K562 (cell line): ENCODE results near the gene PLA2R1. TPM values are rescaled to one million over a fixed set of nuclear protein-coding genes. Genes with fewer than 3 reads are reported as not detected.

ENCODE experiments used
- ATAC-seq: fragments of 200-7000 bp; cut with Tn5 transposase; 3 replicates; pipeline ENCODE4 v1.9.1; 2020; ENCODE audit warnings: moderate library complexity
- BruUV-seq: library from RNA; stranded (reverse); fragments of 400-500 nt; replicated peaks from 2 replicates; lab custom pipeline; 2021; lab: Mats Ljungman, UMichigan
- CTCF ChIA-PET: fragments of 300-600 bp; formaldehyde crosslinking; extraction: SDS; loops from one replicate; lab custom pipeline; 2021; ENCODE audit warnings: low intra/inter-chr PET ratio; lab: Yijun Ruan, JAX
- POLR2A ChIA-PET: fragments of 300-600, 350-650 bp; sonication (Branson Sonifier 250); formaldehyde crosslinking; extraction: SDS; loops from one replicate; lab custom pipeline; 2021; ENCODE audit warnings: antibody characterized with exemption, inconsistent platforms; lab: Yijun Ruan, JAX
- DNase-seq, 4 experiments: peaks; one replicate each; pipeline versions ENCODE4 v3.0.0 to v3.0.0-alpha.2; 2011 to 2018; ENCODE audit warnings: low spot score in 3 of 4, mixed read lengths in 3 of 4; ENCODE audit errors: extremely low read depth in 1 of 4
- FAIRE-seq: peaks from 2 replicates; lab custom pipeline; 2011; peaks lifted over from hg19 to GRCh38; lab: Jason Lieb, UNC
- H2AFZ ChIP-seq: 2 replicates; pipeline ENCODE4 v1.6.0; 2011; ENCODE audit warnings: low read depth, low read length, control low read depth, inconsistent platforms
- H3K27ac ChIP-seq: fragments of 200-600 bp; 3 replicates; pipeline ENCODE4 v1.8.0; 2011; ENCODE audit warnings: low read depth, mild to moderate bottlenecking, control low read depth, inconsistent platforms, low read length, moderate library complexity, mixed read lengths; ENCODE audit errors: extremely low read depth
- H3K27me3 ChIP-seq, 2 experiments: fragments of 300-600 bp in 1 of 2; 2 replicates in 1 of 2; 3 replicates in 1 of 2; pipeline versions ENCODE4 v1.6.0 to v1.8.0; 2011; ENCODE audit warnings: inconsistent platforms in 2 of 2, low read length in 2 of 2, mild to moderate bottlenecking in 1 of 2, mixed read lengths in 1 of 2, moderate library complexity in 1 of 2; ENCODE audit not compliant: control insufficient read depth in 2 of 2, insufficient read depth in 2 of 2
- H3K36me3 ChIP-seq: fragments of 300-600 bp; 3 replicates; pipeline ENCODE4 v1.8.0; 2011; ENCODE audit warnings: mild to moderate bottlenecking, low read length, inconsistent platforms; ENCODE audit not compliant: control insufficient read depth, insufficient read depth
- H3K4me1 ChIP-seq, 2 experiments: fragments of 200-600 bp in 1 of 2; replicated peaks in 1 of 2; 2 replicates in 1 of 2; 3 replicates in 1 of 2; pipeline versions ENCODE4 v1.5.1 to v1.8.0; 2011; ENCODE audit warnings: inconsistent platforms in 2 of 2, low read length in 2 of 2, mild to moderate bottlenecking in 1 of 2, mixed read lengths in 1 of 2, moderate library complexity in 1 of 2; ENCODE audit not compliant: control insufficient read depth in 2 of 2, insufficient read depth in 2 of 2
- H3K4me2 ChIP-seq: 2 replicates; pipeline ENCODE4 v1.6.1; 2011; ENCODE audit warnings: low read length, control low read depth, inconsistent platforms, mixed read lengths; ENCODE audit not compliant: insufficient read depth
- H3K4me3 ChIP-seq: fragments of 200-600 bp; sonication (generic), shearing (Covaris generic); 2 replicates; pipeline ENCODE4 v1.5.1; 2016; ENCODE audit warnings: control low read depth, inconsistent platforms
- H3K79me2 ChIP-seq: fragments of 200-600 bp; 3 replicates; pipeline ENCODE4 v1.8.0; 2011; ENCODE audit warnings: low read length, inconsistent platforms; ENCODE audit not compliant: control insufficient read depth, insufficient read depth
- H3K9ac ChIP-seq, 2 experiments: 2 replicates each; pipeline versions ENCODE4 v1.6.0 to v1.6.1; 2011; ENCODE audit warnings: low read depth in 2 of 2, low read length in 2 of 2, control low read depth in 1 of 2, inconsistent platforms in 1 of 2, mild to moderate bottlenecking in 1 of 2, mixed read lengths in 1 of 2; ENCODE audit not compliant: insufficient read depth in 1 of 2
- H3K9me1 ChIP-seq: one replicate; pipeline ENCODE4 v1.6.0; 2011; ENCODE audit warnings: inconsistent platforms, mild to moderate bottlenecking, low read length, moderate library complexity; ENCODE audit not compliant: control insufficient read depth, insufficient read depth
- H3K9me3 ChIP-seq: replicated peaks from 2 replicates; pipeline ENCODE4 v1.5.1; 2011; ENCODE audit warnings: low read depth, low read length, inconsistent platforms; ENCODE audit not compliant: control insufficient read depth, insufficient read depth
- H4K20me1 ChIP-seq: replicated peaks from 2 replicates; pipeline ENCODE4 v1.6.1; 2011; ENCODE audit warnings: low read length, inconsistent platforms, mixed read lengths; ENCODE audit not compliant: control insufficient read depth, insufficient read depth
- ARHGAP35 ChIP-seq: fragments of 450-650 bp; IDR thresholded peaks from 2 replicates; pipeline ENCODE4 v1.6.1; 2018; ENCODE audit not compliant: partially characterized antibody
- EP300 ChIP-seq: IDR thresholded peaks from 2 replicates; pipeline ENCODE4 v1.6.1; 2012; ENCODE audit warnings: low read length, improper control_type of control experiment
- FOXA1 ChIP-seq: fragments of 450-650 bp; IDR thresholded peaks from 2 replicates; pipeline ENCODE4 v1.6.1; 2016; ENCODE audit warnings: mild to moderate bottlenecking, borderline replicate concordance
- NCOA1 ChIP-seq: fragments of 450-650 bp; IDR thresholded peaks from 2 replicates; pipeline ENCODE4 v1.6.1; 2016; ENCODE audit warnings: low read depth
- RBM34 ChIP-seq: fragments of 200-400 bp; formaldehyde crosslinking; IDR thresholded peaks from 2 replicates; pipeline ENCODE4 v1.6.1; 2018; ENCODE audit warnings: low read length, borderline replicate concordance; ENCODE audit not compliant: insufficient read depth
- RBM39 ChIP-seq: fragments of 200-400 bp; formaldehyde crosslinking; optimal IDR thresholded peaks from 2 replicates; pipeline ENCODE3; 2018; ENCODE audit warnings: low read depth, low read length
- WGBS: fragments of 100-300 bp; shearing (Covaris generic); methylation state at CpG from one replicate; pipeline ENCODE4 v1.1.6; 2016; ENCODE audit warnings: low coverage, mixed read lengths; ENCODE audit not compliant: insufficient coverage; ENCODE audit errors: missing lambda C conversion rate; 5-methylcytosine and 5-hydroxymethylcytosine counted together
- in situ Hi-C: fragments of 300-500 bp; cut with MboI; formaldehyde crosslinking; loops from 4 replicates; pipeline ENCODE4 v1.15.0; 2018; ENCODE audit warnings: inconsistent platforms, mixed read lengths
- intact Hi-C: fragments of 100-400 bp; cut with micrococcal nuclease; formaldehyde crosslinking; loops from 2 replicates; pipeline ENCODE4 v1.14.2; 2022
- polyA plus RNA-seq, 8 experiments: library from polyadenylated mRNA; depleted of rRNA in 4 of 8; stranded (reverse) in 5 of 8; unstranded in 3 of 8; fragments of >200 nt; fragmentation: Nextera tagmentation in 2 of 8; fragmentation: Illumina TruSeq in 1 of 8; extraction: Ambion mirVana in 2 of 8; extraction: Trizol in 1 of 8; gene quantifications; 2 replicates each; pipeline versions ENCODE4 v1.2.1 to v1.2.3, GENCODE V29; 2011 to 2014; ENCODE audit warnings: inconsistent platforms in 1 of 8, missing spikeins in 1 of 8
- total RNA-seq, 7 experiments: library from RNA; depleted of rRNA in 6 of 7; stranded (reverse); fragments of >200 nt in 6 of 7; fragmentation: Illumina TruSeq in 2 of 7; extraction: Trizol in 2 of 7; gene quantifications; 2 replicates each; pipeline versions ENCODE4 v1.2.1 to v1.2.3, GENCODE V29; 2011 to 2021; ENCODE audit warnings: low replicate concordance in 1 of 7
- TF ChIP-seq, protein P1 (sequence below): IDR thresholded peaks from 3 replicates; pipeline ENCODE4 v1.6.1; 2011; ENCODE audit warnings: borderline replicate concordance, mild to moderate bottlenecking; ENCODE audit not compliant: insufficient read length, insufficient read depth
- TF ChIP-seq, protein P2 (sequence below): fragments of 450-650 bp; formaldehyde crosslinking; IDR thresholded peaks from 2 replicates; pipeline ENCODE4 v1.4.0; 2020; ENCODE audit warnings: mild to moderate bottlenecking, mixed read lengths

The PLA2R1 gene
- total and polyA plus RNA-seq, 9 of the 15 experiments (the other 6 are each of a cell fraction or from before 2014, with no cell fraction given), result not detected

DNA sequence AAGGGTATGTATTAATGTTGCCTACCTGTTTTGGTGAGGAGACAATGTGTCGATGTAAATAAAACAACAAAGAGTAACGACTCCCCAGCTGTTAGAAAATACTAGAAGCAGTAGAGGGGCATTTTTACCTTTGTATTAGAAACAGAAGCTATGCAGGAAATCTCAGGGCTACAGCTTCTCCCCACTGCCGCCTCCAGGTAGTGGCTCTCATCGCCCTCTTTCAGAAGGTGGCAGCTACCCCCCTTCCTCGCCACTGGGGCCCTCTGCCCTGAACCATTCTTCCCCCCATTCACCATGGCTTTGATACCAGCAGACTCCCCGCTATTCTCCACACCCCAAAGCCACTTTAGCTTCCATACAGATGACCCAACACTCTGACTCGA lies 6.7 kb downstream of the PLA2R1 start:
- intact Hi-C loops, result no loop called here
- no peak for ATAC-seq
- BruUV-seq, result no TSS peak

More for the DNA sequence above, 6.7 kb downstream of the PLA2R1 start:
- no peak overlapping the region for H3K4me2 ChIP-seq
- H3K27ac ChIP-seq, result no peak overlapping the region
- ChIA-PET CTCF (no interaction called here), POLR2A (no interaction called here)
- H3K36me3 ChIP-seq, result no peaks in the 10 kb centered on the region
- H3K4me1 ChIP-seq, result no peaks in the 10 kb centered on the region
- TF ChIP-seq ARHGAP35, result no peak
- TF ChIP-seq, protein P1, sequence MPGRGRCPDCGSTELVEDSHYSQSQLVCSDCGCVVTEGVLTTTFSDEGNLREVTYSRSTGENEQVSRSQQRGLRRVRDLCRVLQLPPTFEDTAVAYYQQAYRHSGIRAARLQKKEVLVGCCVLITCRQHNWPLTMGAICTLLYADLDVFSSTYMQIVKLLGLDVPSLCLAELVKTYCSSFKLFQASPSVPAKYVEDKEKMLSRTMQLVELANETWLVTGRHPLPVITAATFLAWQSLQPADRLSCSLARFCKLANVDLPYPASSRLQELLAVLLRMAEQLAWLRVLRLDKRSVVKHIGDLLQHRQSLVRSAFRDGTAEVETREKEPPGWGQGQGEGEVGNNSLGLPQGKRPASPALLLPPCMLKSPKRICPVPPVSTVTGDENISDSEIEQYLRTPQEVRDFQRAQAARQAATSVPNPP, result no peak
- no peak for TF ChIP-seq FOXA1
- TF ChIP-seq RBM39, result no peak
- no peak for TF ChIP-seq RBM34
- TF ChIP-seq, protein P2, sequence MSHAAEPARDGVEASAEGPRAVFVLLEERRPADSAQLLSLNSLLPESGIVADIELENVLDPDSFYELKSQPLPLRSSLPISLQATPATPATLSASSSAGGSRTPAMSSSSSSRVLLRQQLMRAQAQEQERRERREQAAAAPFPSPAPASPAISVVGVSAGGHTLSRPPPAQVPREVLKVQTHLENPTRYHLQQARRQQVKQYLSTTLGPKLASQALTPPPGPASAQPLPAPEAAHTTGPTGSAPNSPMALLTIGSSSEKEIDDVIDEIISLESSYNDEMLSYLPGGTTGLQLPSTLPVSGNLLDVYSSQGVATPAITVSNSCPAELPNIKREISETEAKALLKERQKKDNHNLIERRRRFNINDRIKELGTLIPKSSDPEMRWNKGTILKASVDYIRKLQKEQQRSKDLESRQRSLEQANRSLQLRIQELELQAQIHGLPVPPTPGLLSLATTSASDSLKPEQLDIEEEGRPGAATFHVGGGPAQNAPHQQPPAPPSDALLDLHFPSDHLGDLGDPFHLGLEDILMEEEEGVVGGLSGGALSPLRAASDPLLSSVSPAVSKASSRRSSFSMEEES, result no peak
- no peak for TF ChIP-seq NCOA1
- no peak for TF ChIP-seq EP300
- TF ChIP-seq, all 486 proteins: peak for 0
- 0% methylated on average over 7 of the region's 7 CpGs for WGBS
- no peak overlapping the region for H3K9ac ChIP-seq
- in situ Hi-C loops, result no loop called here
- H4K20me1 ChIP-seq, result no peaks in the 10 kb centered on the region
- H3K27me3 ChIP-seq, result peaks cover 0 to 3% of the 10 kb centered on the region in 2 experiments; a peak in 2 of 5 replicates
- no peaks in the 10 kb centered on the region for H3K79me2 ChIP-seq
- no peak for FAIRE-seq
- no peak overlapping the region for H3K4me3 ChIP-seq
- no peak overlapping the region for H2AFZ ChIP-seq
- DNase-seq, result no peak
- H3K9me3 ChIP-seq, result no peaks in the 10 kb centered on the region
- H3K9me1 ChIP-seq, result no peaks in the 10 kb centered on the region
